ENCODE results near the gene MLPH.

DNA sequence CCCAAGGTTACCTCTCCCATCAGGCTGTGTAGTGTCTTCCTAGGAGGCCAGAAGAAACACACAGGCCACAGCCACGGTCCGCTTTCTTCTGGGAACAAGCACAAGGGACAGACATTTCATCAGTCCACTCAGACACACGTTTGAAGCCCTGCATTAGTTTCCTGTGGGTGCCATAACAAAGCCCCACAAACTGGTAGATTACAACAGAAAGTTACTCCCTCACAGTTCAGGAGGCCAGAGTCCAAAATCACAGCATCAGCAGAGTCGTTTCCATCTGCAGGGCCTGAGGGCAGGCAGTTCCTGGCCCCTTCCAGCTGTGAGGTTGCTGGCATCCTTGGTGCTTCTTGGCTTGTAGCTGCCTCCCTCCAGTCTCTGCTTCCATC is 70.6 kb downstream of the MLPH start:
- TF ChIP-seq CTCF (IDR thresholded peaks at IDR 0.05; ENCODE audit: insufficient read depth, low read length): no peak
- TF ChIP-seq POLR2AphosphoS5 (IDR thresholded peaks at IDR 0.05; ENCODE audit: low read depth): no peak
- no peak for TF ChIP-seq GABPA (IDR thresholded peaks at IDR 0.05; ENCODE audit: low read depth)
- TF ChIP-seq REST (IDR thresholded peaks at IDR 0.05; ENCODE audit: insufficient replicate concordance, low read depth): no peak
- no peak for TF ChIP-seq SPI1 (IDR thresholded peaks at IDR 0.05; ENCODE audit: borderline replicate concordance, low read depth)

Measured in HL-60 (cell line).